ENCODE data around the gene ALKBH4.
A peak's percentile ranks its signal among the peaks of the same experiment; 100 is the strongest.
"Not testable (repeated sequence)": the region's sequence is repeated elsewhere in the genome, so short reads cannot be mapped to it uniquely, and the experiment has no call there.

Gene ALKBH4

GRCh38 chr7:102464577-102465280 lies at the start of gene ALKBH4, which contains the start of gene LRWD1:
ALKBH4 (minus strand) TSS chr7:102464863; CDS start chr7:102464836, 27 bp downstream.
LRWD1 (plus strand) TSS chr7:102464984; CDS start chr7:102465081, 97 bp downstream.
- DNase-seq = peak; percentile 98

DNA sequence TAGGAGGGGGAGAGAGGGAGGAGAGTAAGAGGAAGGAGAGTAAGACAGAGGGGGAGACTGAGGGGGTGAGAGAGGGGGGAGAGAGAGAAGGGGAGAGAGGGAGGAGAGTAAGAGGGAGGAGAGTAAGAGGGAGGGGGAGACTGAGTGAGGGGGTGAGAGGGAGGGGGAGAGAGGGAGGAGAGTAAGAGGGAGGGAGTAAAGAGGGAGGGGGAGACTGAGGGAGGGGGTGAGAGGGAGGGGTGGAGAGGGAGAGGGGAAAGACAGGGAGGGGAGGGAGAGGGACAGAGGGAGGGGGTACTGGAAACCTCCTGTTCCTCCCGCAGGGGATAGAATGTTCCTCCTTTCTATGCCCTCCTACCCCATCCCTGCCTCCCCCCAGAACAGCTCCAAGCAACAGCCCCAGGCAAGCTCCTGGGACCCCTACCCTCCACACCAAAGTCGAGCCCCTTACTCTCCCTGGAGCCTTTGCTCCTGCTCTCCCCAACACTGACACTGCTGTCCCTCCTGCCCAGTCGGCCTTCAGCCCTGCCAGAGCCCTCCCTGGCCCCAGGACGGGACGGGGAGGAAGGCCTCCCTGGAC lies 48.1 kb upstream of the ALKBH4 start:
- not testable (repeated sequence) for DNase-seq

DNA sequence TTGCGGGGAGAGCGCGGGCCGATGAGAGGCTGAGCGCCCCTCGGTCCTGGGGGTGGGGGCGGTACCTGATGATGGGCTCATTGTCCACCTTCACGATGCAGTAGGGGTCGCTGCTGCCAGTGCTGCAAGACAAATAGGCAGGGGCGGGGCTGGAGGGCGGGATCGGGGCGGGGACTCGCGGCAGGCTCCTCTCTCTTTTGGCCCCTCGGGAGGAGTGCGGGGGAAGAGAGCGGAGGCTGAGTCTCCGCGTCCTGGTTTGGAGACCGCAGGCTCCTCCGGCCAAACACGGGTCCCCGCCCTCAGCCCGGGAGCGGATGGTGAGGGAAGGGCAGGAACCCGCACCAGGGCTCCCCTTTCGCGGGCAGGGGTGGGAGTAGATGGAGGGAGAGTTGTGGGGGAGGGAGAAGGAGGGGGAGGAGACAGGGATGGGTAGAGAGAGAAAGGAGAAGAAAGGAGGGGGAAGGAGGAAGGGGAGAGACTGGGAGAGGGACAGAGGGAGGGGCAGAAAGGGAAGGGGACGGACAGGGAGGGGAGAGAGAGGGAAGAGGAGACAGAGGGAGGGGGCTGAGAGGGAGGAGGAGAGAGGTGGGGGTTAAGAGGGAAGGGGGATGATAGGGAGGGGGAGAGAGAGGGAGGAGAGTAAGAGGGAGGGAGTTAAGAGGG lies 47.3 kb upstream of the ALKBH4 start:
- not testable (repeated sequence) for DNase-seq

DNA sequence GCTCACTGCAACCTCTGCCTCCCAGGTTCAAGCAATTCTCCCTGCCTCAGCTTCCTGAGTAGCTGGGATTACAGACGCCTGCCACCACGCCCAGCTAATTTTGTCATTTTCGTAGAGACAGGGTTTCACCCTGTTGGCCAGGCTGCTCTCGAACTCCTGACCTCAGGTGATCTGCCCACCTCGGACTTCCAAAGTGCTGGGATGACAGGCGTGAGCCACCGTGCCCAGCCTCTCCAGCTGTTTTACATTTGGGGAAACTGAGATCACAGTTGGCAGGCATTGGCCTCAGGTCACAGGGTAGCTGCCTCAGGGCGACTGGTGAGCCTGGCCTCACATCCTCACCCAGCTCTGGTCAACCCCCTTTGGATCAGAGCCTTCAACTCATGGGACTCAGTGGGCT lies 45.9 kb upstream of the ALKBH4 start:
- DNase-seq = not testable (repeated sequence)

GRCh38 chr7:102507410-102508088 lies 42.9 kb upstream of the ALKBH4 start:
- DNase-seq = not testable (repeated sequence)

GRCh38 chr7:102505298-102506185 lies 40.9 kb upstream of the ALKBH4 start:
- DNase-seq = not testable (repeated sequence)

GRCh38 chr7:102503141-102503540 lies 38.5 kb upstream of the ALKBH4 start:
- DNase-seq = not testable (repeated sequence)

DNA sequence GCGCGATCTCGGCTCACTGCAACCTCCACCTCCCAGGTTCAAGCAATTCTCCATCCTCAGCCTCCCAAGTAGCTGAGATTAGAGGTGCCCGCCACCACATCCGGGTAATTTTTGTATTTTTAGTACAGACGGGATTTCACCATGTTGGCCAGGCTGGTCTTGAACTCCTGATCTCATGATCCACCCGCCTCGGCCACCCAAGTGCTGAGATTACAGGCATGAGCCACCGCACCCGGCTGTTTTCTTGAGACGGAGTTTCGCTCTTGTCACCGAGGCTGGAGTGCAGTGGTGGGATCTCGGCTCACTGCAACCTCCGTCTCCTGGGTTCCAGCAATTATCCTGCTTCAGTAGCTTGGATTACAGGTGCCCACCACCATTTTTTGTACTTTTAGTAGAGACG lies 33.7 kb upstream of the ALKBH4 start:
- not testable (repeated sequence) for DNase-seq

DNA sequence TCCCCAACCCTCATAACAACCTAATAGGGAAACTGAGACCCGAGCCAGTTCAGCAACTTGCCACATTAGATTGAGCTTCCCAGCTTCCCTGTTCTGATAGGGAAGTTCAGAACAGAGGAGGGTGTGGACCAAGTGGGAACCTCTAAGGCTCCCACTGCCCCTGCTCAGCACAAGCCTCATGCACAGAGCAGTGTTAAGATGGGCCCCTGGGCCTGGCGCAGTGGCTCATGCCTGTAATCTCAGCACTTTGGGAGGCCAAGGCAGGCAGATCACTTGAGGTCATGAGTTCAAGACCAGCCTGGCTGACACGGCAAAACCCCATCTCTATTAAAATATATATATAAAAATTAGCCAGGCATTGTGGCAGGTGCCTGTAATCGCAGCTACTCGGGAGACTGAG lies 32.6 kb upstream of the ALKBH4 start:
- DNase-seq = not testable (repeated sequence)

DNA sequence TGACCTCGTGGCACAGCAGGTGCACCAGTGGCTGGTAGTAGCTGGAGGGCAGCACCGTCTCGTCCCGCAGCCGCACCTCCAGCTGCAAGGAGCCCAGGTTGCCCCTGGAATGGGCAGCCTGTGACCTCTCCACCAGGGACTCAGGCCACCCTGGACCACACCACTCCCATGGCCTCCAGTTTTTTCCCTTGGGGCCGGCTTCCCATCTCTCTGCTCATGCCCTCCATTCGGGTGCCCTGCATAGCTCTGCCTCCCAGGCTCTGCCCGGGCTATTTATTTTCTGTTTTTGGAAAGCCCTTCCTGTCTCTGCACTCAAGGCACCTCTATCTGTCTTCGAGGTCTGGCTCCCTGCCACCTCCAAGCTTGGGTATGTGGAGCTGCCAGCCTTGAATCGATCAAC lies 32.2 kb upstream of the ALKBH4 start:
- DNase-seq = not testable (repeated sequence)

DNA sequence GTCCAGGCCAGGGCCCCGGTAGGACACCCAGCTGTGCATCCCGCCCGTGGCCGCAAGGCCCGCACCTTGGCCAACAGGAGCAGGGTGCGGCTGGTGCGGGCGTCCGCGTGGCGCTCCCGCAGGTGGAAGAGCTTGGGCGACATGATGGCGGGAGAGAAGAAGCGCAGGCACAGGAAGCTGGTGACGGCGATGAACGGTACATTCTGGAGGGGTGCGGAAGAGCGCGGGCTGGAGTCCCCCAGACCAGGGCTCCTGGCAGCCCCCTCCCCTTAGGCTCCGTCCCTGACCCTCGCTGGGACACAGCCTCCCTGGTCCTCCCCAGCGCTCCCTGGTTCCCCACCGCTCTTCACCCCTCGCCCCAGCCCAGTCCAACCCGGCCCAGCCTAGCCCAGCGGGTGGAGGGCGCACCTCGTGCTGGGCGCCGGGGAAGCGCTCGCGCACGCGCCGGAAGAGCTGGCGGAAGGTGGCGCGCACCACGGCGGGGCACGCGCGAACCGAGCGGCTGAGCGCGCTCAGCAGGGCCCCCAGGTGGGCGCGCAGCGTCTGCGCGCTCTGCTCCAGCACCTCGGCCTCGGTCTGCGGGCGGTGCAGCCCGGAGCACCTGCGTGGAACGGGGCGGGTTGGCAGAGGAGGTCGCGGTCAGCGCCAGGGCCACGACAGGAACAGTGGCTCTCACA lies 29.9 kb upstream of the ALKBH4 start:
- DNase-seq = not testable (repeated sequence)

GRCh38 chr7:102494026-102494425 lies 29.4 kb upstream of the ALKBH4 start:
- DNase-seq = not testable (repeated sequence)

DNA sequence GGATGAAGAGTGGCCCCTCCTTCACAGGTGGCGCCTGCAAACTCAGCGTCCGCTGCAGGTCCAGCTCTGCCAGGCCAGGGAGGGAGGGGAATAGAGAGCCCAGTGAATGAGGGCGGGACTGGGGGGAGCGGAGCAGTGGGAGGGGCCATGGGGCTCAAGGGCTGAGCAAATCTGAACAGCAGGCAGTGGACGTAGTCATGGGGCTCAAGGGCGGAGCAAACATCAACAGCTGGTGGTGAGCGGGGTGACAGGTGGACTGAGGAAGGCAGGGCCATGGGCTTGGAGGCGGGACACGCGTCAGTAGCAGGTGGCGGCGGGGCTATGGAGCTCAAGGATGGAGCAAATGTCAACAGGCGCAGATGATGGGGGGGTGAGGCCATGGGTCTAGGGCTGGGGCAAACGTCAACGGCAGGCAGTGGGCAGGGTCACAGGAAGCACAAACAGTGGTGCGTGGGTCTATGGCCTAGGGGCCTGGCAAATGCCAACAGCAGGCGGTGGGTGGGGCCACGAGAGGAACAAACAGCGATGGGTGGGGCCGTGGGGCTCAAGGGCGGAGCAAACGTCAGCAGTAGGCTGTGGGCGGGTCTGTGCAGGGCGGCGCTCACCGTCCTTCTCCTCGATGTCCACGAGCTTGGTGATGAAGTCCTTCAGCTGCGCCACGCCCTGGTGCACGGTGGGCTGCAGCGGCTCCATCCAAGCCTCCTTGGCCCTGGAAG lies 28.7 kb upstream of the ALKBH4 start:
- DNase-seq = not testable (repeated sequence)

GRCh38 chr7:102490529-102491075 lies 25.9 kb upstream of the ALKBH4 start:
- peak; percentile 87 for DNase-seq

DNA sequence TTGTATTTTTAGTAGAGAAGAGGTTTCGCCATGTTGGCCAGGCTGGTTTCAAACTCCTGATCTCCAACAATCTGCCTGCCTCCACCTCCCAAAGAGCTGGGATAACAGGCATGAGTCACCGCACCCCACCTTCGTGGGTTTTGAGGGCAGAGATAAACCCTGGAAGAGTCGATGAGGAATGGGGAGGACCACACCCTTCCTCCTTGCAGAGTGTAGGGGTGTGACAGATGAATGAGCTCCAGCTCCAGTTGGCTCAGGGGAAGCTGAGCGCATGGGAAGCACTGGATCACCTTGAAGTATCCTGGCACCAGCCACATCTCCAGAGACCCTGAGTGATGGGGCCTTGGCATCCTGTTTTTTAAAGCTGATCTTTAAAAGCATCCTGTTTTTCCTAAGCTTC lies 19.7 kb upstream of the ALKBH4 start:
- not testable (repeated sequence) for DNase-seq

GRCh38 chr7:102481962-102482361 lies 17.3 kb upstream of the ALKBH4 start:
- DNase-seq = not testable (repeated sequence)

- peak; percentile 58 for DNase-seq
These were observed 15.4 kb upstream of the ALKBH4 start for GRCh38 chr7:102479982-102480637.

DNA sequence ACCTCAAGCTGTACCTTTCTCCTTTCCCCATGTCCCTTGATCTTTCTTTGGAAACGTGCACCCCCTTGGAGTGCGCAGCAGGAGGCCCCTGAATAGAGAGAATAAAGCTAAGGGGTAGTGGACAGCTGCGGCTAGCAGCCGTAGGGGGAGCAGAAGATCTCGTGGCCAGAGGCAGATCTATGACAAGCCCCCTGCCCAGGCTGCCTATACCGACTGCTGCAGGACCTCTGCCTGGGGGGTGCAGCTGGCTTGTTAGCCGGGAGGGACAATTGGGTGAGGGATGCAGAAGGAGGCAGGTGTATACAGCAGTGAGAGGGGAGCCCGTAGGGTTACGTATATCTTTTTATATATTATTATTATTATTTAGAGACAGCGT lies 14.5 kb upstream of the ALKBH4 start:
- not testable (repeated sequence) for DNase-seq

DNA sequence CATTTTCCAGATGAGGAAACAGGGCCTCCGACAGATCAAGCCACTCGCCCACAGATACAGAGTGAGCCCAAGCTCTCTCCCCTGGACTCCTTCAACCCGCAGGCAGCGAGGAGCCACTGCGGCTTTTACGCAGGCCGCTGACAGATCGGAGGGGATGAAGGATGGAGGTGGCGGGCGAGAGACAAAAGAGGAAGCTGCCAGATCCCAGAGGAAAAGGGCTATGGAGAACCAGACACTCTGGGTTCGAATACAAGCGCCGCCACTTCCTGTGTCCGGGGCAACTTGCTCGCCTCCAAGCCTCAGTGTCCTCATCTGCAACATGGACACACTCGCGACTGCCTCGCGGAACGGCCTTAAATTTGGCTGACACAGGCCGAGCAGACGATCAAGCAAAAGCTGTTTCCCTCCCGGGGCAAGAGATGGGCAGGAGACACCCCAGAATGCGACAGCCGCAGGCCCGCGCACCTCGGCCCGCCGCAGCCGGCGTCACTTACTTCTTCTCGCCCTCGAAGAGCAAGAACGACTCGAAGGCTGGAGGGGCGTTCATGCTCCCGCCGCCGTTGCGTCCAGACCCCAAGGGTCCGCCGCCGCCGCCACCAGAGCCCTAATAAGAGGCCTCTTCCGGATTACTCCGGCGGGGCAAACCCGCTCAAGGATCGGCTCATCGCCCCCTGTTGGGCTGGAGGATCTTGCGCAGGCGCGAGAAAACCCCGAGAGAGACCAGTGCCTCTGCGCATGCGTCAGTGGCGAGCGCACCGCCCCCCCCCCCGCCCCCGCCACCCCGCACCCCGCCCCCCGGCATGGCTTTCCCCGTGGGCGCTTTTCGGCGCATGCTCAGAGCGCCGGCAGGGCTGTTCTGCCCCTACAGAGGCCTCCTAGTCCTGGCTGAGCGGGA lies 13.9 kb upstream of the ALKBH4 start, which contains the start of gene POLR2J:
Gene POLR2J, minus strand, starts transcription at position 609 of the 895 bp plus-strand sequence. Its CDS starts 62 bp downstream, at position 547.
- peak; percentile 92 for DNase-seq
